Calu3 (cell line): ENCODE measurements around the gene PRKCA. TPM values are rescaled to one million over a fixed set of nuclear protein-coding genes. Genes with fewer than 3 reads are reported as not detected.
A peak's percentile ranks its signal among the peaks of the same experiment; 100 is the strongest.

ENCODE experiments used
- BruUV-seq: library from RNA; stranded (reverse); fragments of 400-500 nt; replicated peaks from 2 replicates; lab custom pipeline; 2021; lab: Mats Ljungman, UMichigan
- CTCF ChIA-PET: fragments of 300-600 bp; sonication (Branson Sonifier 250); formaldehyde crosslinking; loops from one replicate; lab custom pipeline; 2022; ENCODE audit warnings: antibody characterized with exemption; lab: Charles Lee
- DNase-seq: peaks from one replicate; pipeline ENCODE4 v3.0.0; 2022
- H3K27ac Mint-ChIP-seq: one replicate; pipeline ENCODE4 v1.8.0; 2022; ENCODE audit warnings: mixed read lengths; ENCODE audit not compliant: unreplicated experiment
- H3K27me3 Mint-ChIP-seq: one replicate; pipeline ENCODE4 v1.8.0; 2022; ENCODE audit warnings: mixed read lengths; ENCODE audit not compliant: unreplicated experiment
- H3K36me3 Mint-ChIP-seq: one replicate; pipeline ENCODE4 v1.8.0; 2022; ENCODE audit warnings: mild to moderate bottlenecking, moderate library complexity, mixed read lengths; ENCODE audit not compliant: insufficient read depth, unreplicated experiment
- H3K4me1 Mint-ChIP-seq: one replicate; pipeline ENCODE4 v1.8.0; 2022; ENCODE audit warnings: mild to moderate bottlenecking, low read depth, mixed read lengths; ENCODE audit not compliant: unreplicated experiment
- H3K4me3 Mint-ChIP-seq: one replicate; pipeline ENCODE4 v1.8.0; 2022; ENCODE audit warnings: mild to moderate bottlenecking, low read depth, moderate library complexity, mixed read lengths; ENCODE audit not compliant: unreplicated experiment
- H3K9me3 Mint-ChIP-seq: one replicate; pipeline ENCODE4 v1.8.0; 2022; ENCODE audit warnings: low read depth, mixed read lengths; ENCODE audit not compliant: unreplicated experiment
- intact Hi-C: fragments of 100-400 bp; cut with micrococcal nuclease; formaldehyde crosslinking; loops from one replicate; pipeline ENCODE4 v1.10.0; 2022; ENCODE audit not compliant: unreplicated experiment
- total RNA-seq: library from RNA; stranded (reverse); gene quantifications from 2 replicates; pipeline ENCODE4 v1.2.3, GENCODE V29; 2022
- TF ChIP-seq, protein P1 (sequence below): fragments of 200-600 bp; IDR thresholded peaks from one replicate; pipeline ENCODE4 v1.8.0; 2022; ENCODE audit warnings: antibody characterized with exemption; ENCODE audit not compliant: unreplicated experiment

Gene PRKCA
- total RNA-seq, 1 experiment from 2014 or later = 126 TPM

DNA sequence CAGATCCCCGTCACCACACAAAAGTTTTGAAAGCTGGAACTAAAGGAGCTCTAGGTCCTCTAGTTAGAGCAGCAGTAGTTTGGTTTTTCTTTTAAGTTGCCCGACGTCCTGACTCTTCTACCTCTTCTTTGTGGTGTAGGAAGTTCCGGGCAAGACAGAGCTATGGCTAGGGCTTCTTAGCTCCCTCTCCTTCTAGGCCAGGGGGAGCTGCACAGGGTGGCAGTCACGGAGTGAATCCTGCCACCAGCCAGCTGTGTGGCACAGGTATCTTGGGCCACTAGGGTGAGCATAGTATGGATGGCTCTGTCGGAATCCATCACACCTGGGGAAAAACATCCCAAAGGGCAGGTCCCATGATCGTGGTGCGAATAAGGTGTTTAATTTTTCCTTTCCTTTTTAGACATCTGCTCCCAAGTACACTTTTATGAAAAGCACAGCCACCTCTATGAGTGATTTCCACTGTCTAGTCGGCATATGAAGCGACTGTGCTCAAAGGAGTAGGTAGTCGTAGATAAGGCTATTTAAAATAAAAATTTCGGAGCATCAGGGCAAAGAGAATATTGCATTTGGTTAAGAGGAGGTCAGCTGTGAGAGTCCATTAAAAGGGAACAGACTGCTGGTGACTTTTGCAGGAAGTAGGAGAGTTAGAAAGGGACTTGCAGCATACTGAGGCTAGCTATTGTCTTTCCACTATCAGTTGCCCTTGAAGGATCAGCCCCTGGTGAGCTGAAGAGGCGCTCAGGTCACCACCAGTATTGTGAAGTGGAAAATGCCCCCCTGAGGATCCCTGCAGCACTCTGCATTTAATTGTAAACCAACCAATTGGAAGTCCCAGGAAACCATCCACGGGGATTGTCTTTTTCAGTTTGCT is 2.1 kb downstream of the PRKCA start:
- H3K27ac Mint-ChIP-seq = peak overlapping the region; percentile 87
- intact Hi-C loops = loop anchor here (2.0 to 5.0 kb wide), 3 partner anchors 36 to 63 kb away; no protein-coding TSS in a partner anchor
- BruUV-seq = no TSS peak
- peak; percentile 58 for DNase-seq
- no peaks in the 10 kb centered on the region for H3K27me3 Mint-ChIP-seq
- no peaks in the 10 kb centered on the region for H3K9me3 Mint-ChIP-seq
- peak overlapping the region; percentile 85 for H3K4me3 Mint-ChIP-seq
- peaks cover 49% of the 10 kb centered on the region for H3K4me1 Mint-ChIP-seq
- H3K36me3 Mint-ChIP-seq = peaks cover 87% of the 10 kb centered on the region
- CTCF ChIA-PET = interaction anchor here (0.7 to 1.5 kb wide), 11 partner anchors 12 to 369 kb away, joined by 3 to 6 read pairs (median 4); no protein-coding TSS in a partner anchor
- TF ChIP-seq, protein P1, sequence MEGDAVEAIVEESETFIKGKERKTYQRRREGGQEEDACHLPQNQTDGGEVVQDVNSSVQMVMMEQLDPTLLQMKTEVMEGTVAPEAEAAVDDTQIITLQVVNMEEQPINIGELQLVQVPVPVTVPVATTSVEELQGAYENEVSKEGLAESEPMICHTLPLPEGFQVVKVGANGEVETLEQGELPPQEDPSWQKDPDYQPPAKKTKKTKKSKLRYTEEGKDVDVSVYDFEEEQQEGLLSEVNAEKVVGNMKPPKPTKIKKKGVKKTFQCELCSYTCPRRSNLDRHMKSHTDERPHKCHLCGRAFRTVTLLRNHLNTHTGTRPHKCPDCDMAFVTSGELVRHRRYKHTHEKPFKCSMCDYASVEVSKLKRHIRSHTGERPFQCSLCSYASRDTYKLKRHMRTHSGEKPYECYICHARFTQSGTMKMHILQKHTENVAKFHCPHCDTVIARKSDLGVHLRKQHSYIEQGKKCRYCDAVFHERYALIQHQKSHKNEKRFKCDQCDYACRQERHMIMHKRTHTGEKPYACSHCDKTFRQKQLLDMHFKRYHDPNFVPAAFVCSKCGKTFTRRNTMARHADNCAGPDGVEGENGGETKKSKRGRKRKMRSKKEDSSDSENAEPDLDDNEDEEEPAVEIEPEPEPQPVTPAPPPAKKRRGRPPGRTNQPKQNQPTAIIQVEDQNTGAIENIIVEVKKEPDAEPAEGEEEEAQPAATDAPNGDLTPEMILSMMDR = no peak

DNA sequence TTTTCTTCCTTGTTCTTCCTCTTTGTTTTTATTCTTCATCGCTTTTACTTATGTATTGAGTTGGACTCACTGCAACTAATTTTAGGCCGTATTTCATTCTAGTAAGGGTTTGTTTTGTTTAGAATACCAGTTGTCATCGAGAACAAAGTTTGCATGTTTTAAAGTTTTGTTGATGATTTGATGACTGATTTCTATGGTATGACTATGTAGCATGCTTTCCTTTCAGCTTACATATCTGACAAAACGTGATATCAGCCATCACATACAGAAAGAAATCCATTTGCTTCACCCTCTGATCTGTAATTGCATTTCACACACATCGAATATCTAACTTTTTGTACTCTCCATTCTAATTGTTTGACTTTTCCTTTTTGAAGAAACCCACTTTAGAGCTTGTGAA is 4.0 kb downstream of the PRKCA start:
- BruUV-seq = no TSS peak
- H3K4me1 Mint-ChIP-seq = peaks cover 47% of the 10 kb centered on the region
- H3K9me3 Mint-ChIP-seq = no peaks in the 10 kb centered on the region
- peaks cover 92% of the 10 kb centered on the region for H3K36me3 Mint-ChIP-seq
- peak overlapping the region; percentile 85 for H3K4me3 Mint-ChIP-seq
- CTCF ChIA-PET = no interaction called here
- TF ChIP-seq, protein P1 = no peak
- no peak for DNase-seq
- intact Hi-C loops = loop anchor here (5.0 kb wide), 1 partner anchor 61 kb away; no protein-coding TSS in a partner anchor
- peak overlapping the region; percentile 74 for H3K27ac Mint-ChIP-seq
- H3K27me3 Mint-ChIP-seq = no peaks in the 10 kb centered on the region

DNA sequence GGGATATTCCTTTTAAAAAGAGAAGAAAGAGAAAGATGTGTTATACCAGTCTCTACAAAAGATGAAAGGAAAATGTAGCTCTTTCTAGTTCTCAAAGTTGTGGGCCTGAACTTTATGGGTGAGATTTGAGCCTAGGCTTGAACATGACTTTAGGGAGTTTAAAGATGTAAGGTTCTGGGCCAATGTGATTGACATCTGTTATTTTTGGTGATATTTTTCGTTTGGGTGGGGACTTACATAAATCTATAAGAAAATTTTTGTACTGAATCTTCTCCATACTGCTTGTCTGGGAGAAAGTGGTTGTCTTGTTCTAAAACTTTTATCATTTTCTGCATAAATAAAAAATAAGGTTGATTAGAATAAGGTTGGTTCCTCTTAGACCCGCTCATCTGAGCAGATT is 4.8 kb downstream of the PRKCA start:
- no peak overlapping the region for H3K4me3 Mint-ChIP-seq
- intact Hi-C loops = loop anchor here (5.0 kb wide), 1 partner anchor 60 kb away; no protein-coding TSS in a partner anchor
- H3K4me1 Mint-ChIP-seq = peaks cover 50% of the 10 kb centered on the region
- CTCF ChIA-PET = no interaction called here
- H3K36me3 Mint-ChIP-seq = peaks cover 90% of the 10 kb centered on the region
- H3K27me3 Mint-ChIP-seq = no peaks in the 10 kb centered on the region
- DNase-seq = no peak
- no peaks in the 10 kb centered on the region for H3K9me3 Mint-ChIP-seq
- no TSS peak for BruUV-seq
- no peak overlapping the region for H3K27ac Mint-ChIP-seq
- TF ChIP-seq, protein P1 = no peak

DNA sequence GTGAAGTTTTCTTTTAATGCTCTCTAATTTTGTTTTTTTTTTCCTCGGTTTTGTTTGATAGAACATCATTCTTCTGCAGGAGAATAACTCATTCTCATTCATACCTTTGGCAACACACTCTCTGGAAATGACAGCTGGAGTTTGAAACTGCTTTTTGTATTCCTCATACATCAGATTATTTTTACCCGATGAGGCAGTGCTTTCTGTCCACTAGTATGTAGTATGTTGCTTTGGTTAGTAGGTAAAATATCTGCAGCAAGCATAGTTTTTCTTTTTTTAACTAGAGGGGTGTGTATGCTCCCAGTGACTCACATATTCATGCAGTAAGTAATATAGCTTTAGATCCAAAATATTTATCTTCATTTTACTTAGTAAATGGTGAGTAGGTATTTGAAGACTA is 6.4 kb downstream of the PRKCA start:
- TF ChIP-seq, protein P1 = no peak
- CTCF ChIA-PET = no interaction called here
- Mint-ChIP-seq H3K4me1 (peaks cover 64% of the 10 kb centered on the region), H3K27ac (no peak overlapping the region), H3K4me3 (no peak overlapping the region), H3K9me3 (no peaks in the 10 kb centered on the region), H3K27me3 (no peaks in the 10 kb centered on the region), H3K36me3 (peaks cover 87% of the 10 kb centered on the region)
- no peak for DNase-seq
- intact Hi-C loops = loop anchor here (5.0 kb wide), 1 partner anchor 58 kb away; no protein-coding TSS in a partner anchor
- no TSS peak for BruUV-seq
